Central memory CD8-positive, alpha-beta T cell (primary cell): ENCODE measurements around the gene RPL7A.
A peak's percentile ranks its signal among the peaks of the same experiment; 100 is the strongest.

ENCODE experiments used
- ATAC-seq: fragments of 150-1000 bp; cut with Tn5 transposase; replicated peaks from 2 replicates; pipeline ENCODE4 v1.10.0; 2022; ENCODE audit warnings: mild to moderate bottlenecking, moderate FRiP score, moderate number of reproducible peaks; ENCODE audit not compliant: poor library complexity, severe bottlenecking; ENCODE audit errors: extremely low read depth
- DNase-seq, 2 donors: peaks; one replicate each; pipeline ENCODE4 v3.0.0; 2021; ENCODE audit warnings: low spot score in 2 of 2
- H3K27ac Mint-ChIP-seq: one replicate; pipeline ENCODE4 v1.8.0; 2022; ENCODE audit warnings: low read depth, mild to moderate bottlenecking, moderate library complexity, mixed read lengths
- H3K27me3 Mint-ChIP-seq: one replicate; pipeline ENCODE4 v1.8.0; 2022; ENCODE audit warnings: mixed read lengths
- H3K36me3 Mint-ChIP-seq: one replicate; pipeline ENCODE4 v1.8.0; 2022; ENCODE audit warnings: mild to moderate bottlenecking, moderate library complexity, mixed read lengths; ENCODE audit not compliant: insufficient read depth
- H3K4me1 Mint-ChIP-seq: one replicate; pipeline ENCODE4 v1.8.0; 2022; ENCODE audit warnings: mixed read lengths
- H3K4me3 Mint-ChIP-seq: one replicate; pipeline ENCODE4 v1.8.0; 2022; ENCODE audit warnings: mild to moderate bottlenecking, moderate library complexity, mixed read lengths
- H3K9me3 Mint-ChIP-seq: one replicate; pipeline ENCODE4 v1.8.0; 2022; ENCODE audit warnings: mixed read lengths

RPL7A gene

DNA sequence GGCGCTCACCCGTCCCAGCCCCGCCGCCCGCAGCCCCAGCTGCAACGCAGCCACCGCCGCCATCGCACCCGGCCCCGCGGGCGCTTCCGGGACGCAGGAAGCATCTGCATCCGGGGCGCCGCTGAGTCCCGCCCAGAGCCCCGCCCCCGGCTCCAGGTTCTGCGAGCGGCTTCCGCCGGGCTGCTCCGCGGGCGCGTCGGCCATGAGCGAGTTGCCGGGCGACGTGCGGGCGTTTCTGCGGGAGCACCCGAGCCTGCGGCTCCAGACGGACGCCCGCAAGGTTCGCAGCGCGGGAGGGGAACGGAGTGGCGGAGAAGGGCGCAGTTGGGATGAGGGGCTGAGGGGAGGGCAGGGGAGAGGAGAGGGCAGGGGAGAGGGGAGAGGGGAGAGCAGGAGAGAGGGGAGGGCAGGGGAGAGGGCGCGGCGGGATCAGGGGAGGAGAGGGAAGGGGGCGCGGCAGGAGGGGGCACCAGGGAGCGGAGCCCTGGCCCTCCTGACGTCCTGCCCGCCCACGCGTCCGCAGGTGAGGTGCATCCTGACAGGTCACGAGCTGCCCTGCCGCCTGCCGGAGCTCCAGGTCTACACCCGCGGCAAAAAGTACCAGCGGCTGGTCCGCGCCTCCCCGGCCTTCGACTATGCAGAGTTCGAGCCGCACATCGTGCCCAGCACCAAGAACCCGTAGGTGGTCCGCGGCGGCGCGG lies 8.5 kb downstream of the RPL7A start, which contains the start of the genes SURF1 and SURF2:
Gene SURF1, minus strand, starts transcription at position 97 of the 701 bp plus-strand sequence. Its CDS starts 34 bp downstream, at position 63.
Gene SURF2, plus strand, starts transcription at position 160 of the 701 bp plus-strand sequence. Its CDS starts 43 bp downstream, at position 203.
- Mint-ChIP-seq H3K27me3 (no peaks in the 10 kb centered on the region), H3K4me3 (peak within 1 kb of the TSS; percentile 83), H3K4me1 (peaks cover 40% of the 10 kb centered on the region), H3K36me3 (peaks cover 37% of the 10 kb centered on the region), H3K9me3 (no peaks in the 10 kb centered on the region), H3K27ac (peak within 1 kb of the TSS; percentile 79)
- DNase-seq: peak; percentile 72 to 78
- peak; percentile 96 for ATAC-seq

DNA sequence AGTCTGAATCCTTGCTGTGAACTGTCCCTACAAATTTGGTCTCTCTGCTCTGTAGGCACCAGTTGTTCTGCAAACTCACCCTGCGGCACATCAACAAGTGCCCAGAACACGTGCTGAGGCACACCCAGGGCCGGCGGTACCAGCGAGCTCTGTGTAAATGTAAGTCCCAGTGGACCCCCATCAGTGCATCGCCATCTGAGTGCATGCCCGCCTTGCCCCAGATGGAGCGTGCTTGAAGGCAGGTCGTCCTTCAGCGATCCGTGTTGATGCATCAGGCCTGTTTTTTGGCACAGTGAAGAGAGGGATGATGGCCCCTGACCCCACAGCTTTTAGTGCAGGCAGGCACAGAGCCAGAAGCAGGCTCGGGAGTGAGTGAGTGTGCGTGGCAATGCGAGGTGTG lies 9.6 kb downstream of the RPL7A start:
- H3K36me3 Mint-ChIP-seq: peaks cover 37% of the 10 kb centered on the region
- peak overlapping the region; percentile 83 for H3K4me3 Mint-ChIP-seq
- no peaks in the 10 kb centered on the region for H3K27me3 Mint-ChIP-seq
- no peak for DNase-seq
- H3K4me1 Mint-ChIP-seq: peaks cover 46% of the 10 kb centered on the region
- ATAC-seq: no peak
- H3K27ac Mint-ChIP-seq: peak overlapping the region; percentile 87
- H3K9me3 Mint-ChIP-seq: no peaks in the 10 kb centered on the region

DNA sequence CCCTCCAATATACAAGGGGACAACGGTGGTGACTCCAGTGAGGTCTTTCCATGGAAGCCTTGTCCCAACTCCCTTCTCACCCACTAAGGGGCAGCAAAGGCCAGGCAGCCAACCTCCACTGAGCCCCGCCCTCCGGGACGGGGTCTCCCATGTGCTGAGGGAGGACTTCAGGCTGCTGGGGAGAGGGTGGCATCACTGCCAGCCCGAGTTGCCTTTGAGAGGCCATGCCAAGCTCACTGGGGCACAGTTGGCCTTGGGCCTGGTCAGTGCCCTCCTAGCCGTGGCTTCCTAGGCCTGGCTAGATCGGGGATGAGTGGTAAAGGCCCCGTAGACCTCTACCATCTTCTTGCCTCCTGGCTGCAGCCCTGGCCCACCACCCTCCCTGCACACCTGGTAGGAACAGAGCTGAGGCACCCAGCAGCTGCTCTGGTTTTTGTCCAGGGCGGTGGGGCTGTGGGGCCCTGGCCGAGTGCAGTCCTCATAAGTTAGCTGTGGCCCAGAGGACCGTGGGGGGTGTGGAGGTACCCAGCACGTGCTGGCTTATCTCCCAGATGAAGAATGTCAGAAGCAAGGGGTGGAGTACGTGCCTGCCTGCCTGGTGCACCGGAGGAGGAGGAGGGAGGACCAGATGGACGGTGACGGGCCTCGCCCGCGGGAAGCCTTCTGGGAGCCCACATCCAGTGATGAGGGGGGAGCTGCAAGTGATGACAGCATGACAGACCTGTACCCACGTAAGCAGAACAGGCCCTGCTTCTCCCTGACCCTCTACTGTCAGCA lies 11.6 kb downstream of the RPL7A start:
- Mint-ChIP-seq H3K9me3 (no peaks in the 10 kb centered on the region), H3K36me3 (peaks cover 47% of the 10 kb centered on the region), H3K4me3 (no peak overlapping the region), H3K27me3 (no peaks in the 10 kb centered on the region), H3K27ac (peak overlapping the region; percentile 87), H3K4me1 (peaks cover 51% of the 10 kb centered on the region)
- DNase-seq: no peak
- no peak for ATAC-seq

DNA sequence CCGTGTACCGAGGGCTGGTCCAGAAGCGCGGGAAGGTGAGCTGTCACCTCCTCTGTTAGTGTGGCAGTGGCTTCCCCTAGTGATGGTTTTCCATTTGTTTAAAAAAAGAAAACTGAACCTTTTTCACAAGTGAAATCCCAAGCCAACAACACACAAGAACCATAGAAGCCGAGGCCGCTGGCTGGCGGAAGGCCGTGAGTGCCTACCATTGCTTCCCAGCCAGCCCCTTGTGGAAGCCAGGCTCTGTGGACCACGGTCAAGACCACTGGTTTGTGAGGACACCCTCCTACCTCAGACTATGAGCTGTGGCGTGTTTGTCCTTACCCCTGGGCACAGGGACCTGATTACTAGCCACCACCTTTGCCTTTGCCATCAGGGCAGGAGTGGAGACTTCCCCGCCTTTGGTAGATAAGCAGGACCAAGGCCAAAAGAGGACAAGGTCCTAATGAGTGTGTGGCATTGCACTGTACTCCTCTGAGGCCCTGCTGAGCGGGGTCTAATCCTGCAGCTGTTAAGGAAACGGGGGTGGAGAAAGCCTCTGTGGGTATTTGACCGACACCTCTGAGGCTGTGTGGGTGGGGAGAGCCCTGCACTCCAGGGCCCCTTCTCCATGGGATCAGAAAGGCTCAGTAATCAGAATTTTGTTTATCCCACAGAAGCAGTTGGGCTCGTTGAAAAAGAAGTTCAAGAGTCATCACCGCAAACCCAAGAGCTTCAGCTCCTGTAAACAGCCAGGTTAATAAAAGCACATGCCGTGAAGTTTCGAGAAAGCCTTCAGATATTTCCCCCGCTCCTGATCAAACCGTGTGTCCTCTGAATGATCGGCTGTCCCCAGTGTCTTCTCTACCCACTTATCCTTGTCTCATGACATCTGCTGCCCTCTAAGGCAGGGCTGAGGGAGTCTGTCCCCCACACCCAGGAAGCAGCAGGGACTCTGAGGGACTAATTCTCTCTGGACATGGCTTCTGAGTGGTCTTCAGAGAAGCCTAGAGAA lies 12.7 kb downstream of the RPL7A start:
- Mint-ChIP-seq H3K9me3 (no peaks in the 10 kb centered on the region), H3K4me3 (peak overlapping the region; percentile 16), H3K36me3 (peaks cover 57% of the 10 kb centered on the region), H3K4me1 (peaks cover 52% of the 10 kb centered on the region), H3K27ac (peak overlapping the region; percentile 44), H3K27me3 (no peaks in the 10 kb centered on the region)
- no peak for DNase-seq
- no peak for ATAC-seq

DNA sequence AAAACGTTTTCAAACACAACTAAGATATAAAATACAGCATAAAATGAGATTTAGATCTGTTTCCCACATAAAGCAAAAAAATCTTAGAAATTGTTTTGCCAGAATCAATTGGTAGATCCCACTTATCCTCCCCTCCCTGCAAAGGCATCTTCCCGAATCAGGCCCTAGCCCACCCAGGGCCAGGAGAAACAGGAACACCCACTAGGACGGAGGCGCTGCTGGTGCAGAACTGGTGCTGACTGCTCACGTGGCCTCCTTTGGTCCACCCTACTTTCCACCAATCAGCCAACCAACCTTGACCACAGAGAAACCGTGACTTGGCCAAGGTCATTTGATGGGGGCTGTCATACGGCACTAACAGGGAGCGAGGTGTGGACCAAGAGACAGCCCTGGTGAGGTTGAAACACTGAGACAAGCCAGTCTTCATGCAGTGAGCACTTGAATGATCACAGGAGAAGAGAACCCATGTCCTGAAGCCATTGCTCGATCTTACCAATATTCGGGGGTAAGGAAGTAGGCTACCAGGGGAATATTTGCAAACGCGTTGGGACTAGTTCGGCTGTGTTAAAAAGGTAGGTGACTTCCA lies 13.6 kb downstream of the RPL7A start:
- peak overlapping the region; percentile 44 for H3K27ac Mint-ChIP-seq
- no peaks in the 10 kb centered on the region for H3K9me3 Mint-ChIP-seq
- H3K4me1 Mint-ChIP-seq: peaks cover 61% of the 10 kb centered on the region
- ATAC-seq (no peak), DNase-seq (no peak)
- H3K36me3 Mint-ChIP-seq: peaks cover 63% of the 10 kb centered on the region
- H3K4me3 Mint-ChIP-seq: no peak overlapping the region
- H3K27me3 Mint-ChIP-seq: no peaks in the 10 kb centered on the region

DNA sequence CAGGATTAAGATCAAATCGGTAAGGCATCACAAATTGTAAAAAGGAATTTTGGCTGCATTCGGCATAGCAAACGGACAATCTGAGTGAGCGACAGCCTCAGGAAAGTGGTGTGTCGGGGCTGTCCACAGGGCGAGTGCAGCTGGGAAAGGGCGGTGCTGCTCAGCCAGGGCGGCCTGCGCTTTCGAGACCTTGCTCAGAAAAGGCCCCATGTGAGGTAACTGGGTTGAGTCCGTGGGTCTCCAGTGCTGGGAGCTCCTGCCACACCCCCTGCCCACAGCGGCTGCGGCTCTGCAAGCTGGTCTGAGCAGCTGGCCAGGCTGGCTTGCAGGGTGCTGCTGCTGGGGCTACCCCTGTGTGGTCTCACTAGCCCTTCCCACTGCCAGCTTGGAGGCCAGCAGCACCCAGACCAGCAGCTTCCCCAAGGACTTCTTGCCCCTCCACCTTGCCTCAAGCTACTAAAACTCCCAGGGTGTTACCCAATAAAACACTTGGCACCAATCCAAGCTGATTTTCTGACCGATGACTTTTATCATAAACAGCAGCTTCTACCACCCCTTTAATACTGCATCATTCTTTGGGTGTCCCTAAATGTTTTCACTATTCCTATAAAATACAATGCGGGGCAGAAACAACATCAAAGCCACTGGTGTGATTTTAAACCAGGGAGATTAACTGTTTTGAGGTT lies 14.5 kb downstream of the RPL7A start:
- H3K27me3 Mint-ChIP-seq: no peaks in the 10 kb centered on the region
- H3K9me3 Mint-ChIP-seq: no peaks in the 10 kb centered on the region
- H3K4me3 Mint-ChIP-seq: no peak overlapping the region
- ATAC-seq (no peak), DNase-seq (no peak)
- H3K36me3 Mint-ChIP-seq: peaks cover 64% of the 10 kb centered on the region
- H3K4me1 Mint-ChIP-seq: peaks cover 62% of the 10 kb centered on the region
- peak overlapping the region; percentile 44 for H3K27ac Mint-ChIP-seq

DNA sequence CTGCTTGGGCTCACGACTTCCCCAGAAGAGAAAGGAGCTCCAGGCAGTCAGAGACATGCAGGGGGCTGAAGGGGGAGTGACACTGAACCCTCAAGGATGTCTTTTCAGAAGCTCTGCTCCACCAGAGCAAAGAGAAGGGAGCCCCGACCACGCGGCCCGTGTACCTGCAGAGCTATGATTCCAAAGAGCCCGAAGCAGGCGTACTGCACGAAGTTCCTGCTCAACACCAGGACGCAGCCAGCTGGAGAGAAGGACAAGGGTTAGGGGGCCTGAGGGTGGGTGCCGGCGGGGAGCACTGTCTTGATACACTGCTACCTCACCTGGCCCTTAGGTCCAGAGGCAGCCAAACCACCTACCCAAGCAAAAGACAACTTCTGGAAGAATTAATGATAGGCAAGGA lies 18.4 kb downstream of the RPL7A start:
- H3K4me3 Mint-ChIP-seq: no peak overlapping the region
- H3K4me1 Mint-ChIP-seq: peaks cover 69% of the 10 kb centered on the region
- no peak for DNase-seq
- H3K27me3 Mint-ChIP-seq: no peaks in the 10 kb centered on the region
- H3K9me3 Mint-ChIP-seq: no peaks in the 10 kb centered on the region
- peaks cover 65% of the 10 kb centered on the region for H3K36me3 Mint-ChIP-seq
- no peak overlapping the region for H3K27ac Mint-ChIP-seq
- ATAC-seq: no peak

DNA sequence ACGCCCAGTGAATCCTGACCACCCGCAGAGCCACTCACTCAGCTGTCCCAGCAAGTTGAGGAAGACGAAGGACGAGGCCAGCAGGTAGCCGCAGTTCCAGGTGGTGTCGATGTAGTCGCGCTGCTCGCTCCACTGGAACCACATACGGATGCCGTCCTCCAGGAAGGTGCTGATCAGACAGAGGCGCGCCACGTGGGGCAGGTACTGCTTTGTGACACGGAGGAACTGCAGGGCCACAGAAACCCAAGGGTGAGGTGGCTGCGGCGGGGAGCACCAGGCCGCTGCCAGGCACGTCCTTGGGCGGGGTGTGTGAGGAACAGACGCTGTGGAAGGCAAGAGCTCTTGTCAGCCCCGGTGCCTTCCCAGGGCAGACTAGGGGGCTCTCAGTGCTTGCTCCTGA lies 19.2 kb downstream of the RPL7A start:
- Mint-ChIP-seq H3K27ac (no peak overlapping the region), H3K4me1 (peaks cover 71% of the 10 kb centered on the region), H3K4me3 (peak overlapping the region; percentile 20), H3K27me3 (no peaks in the 10 kb centered on the region), H3K9me3 (no peaks in the 10 kb centered on the region), H3K36me3 (peaks cover 60% of the 10 kb centered on the region)
- ATAC-seq: no peak
- DNase-seq: no peak

DNA sequence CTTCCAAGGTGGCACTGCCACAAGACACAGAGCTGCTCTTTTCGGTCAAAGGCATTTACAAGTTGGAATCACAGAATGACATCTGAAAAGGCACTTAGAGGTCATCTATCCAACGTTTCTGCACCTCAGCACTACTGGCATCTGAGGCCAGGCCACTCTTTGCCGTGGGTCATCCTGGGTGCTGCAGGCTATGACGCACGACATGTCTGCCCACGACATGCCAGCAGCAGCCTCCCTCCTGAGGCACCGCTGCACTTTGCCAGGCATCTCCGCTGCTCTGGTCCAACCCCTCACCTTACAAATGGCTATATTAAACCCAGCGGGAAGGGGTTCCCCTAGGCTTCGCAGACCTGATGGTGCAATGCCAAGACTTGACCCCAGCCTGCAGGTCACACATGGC lies 19.8 kb downstream of the RPL7A start:
- Mint-ChIP-seq H3K9me3 (no peaks in the 10 kb centered on the region), H3K4me1 (peaks cover 76% of the 10 kb centered on the region), H3K27ac (no peak overlapping the region), H3K36me3 (peaks cover 60% of the 10 kb centered on the region), H3K27me3 (no peaks in the 10 kb centered on the region), H3K4me3 (no peak overlapping the region)
- ATAC-seq (no peak), DNase-seq (no peak)

DNA sequence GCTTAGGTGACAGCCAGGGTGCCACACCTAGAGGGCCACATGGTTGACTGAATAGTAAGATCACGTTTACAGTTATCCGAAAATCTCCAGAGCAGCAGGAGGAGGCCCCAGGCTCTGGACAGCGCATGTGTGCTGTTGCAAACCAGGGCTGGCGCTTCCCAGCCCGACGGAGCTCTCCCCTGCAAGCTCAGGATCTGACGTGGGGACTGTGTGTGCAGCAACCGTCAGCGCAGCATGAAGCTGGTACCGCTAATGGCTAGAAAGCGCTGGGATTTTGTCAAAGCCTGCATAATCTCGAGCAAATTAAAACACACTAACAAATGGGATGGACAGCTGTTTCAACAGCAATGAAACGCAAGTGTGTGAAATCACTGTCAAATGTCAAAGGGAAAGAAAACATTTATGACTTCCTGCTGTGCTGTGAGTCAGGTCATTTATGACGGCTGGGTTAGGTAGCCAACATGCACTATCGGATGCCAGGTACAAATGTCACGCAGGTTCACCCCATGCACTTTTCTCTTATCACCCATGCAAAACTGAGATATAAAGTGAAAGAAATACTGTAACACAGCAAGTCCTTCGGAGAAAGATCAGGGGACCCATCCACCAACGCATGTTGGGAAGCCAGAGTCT lies 20.3 kb downstream of the RPL7A start:
- H3K4me1 Mint-ChIP-seq: peaks cover 76% of the 10 kb centered on the region
- no peak for ATAC-seq
- H3K27ac Mint-ChIP-seq: peak overlapping the region; percentile 96

DNA sequence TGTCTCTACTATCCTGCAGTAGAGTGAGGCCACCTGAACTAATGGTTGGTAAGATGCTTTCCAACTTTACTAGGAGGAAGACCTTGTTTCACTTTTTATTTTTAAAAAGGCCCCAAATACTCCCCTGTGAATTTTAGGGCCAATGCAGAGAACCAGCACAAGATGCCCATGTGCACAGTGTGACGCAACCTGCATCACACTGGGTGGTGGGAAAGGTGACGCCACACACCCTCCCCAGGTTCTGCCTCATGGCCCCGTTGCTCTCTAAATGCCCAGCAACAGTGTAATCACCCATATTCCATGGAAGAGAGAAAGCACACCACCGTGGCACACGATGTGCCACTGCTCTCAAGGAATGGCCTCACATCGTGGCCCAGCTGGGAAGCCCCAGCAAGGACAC lies 21.4 kb downstream of the RPL7A start:
- peak overlapping the region; percentile 74 for H3K4me3 Mint-ChIP-seq
- peaks cover 72% of the 10 kb centered on the region for H3K4me1 Mint-ChIP-seq
- H3K9me3 Mint-ChIP-seq: no peaks in the 10 kb centered on the region
- H3K27ac Mint-ChIP-seq: peak overlapping the region; percentile 96
- ATAC-seq (no peak), DNase-seq (no peak)
- H3K36me3 Mint-ChIP-seq: peaks cover 53% of the 10 kb centered on the region
- H3K27me3 Mint-ChIP-seq: no peaks in the 10 kb centered on the region

More for the DNA sequence above, 20.3 kb downstream of the RPL7A start:
- DNase-seq: no peak
- peak overlapping the region; percentile 71 for H3K4me3 Mint-ChIP-seq
- H3K9me3 Mint-ChIP-seq: no peaks in the 10 kb centered on the region
- no peaks in the 10 kb centered on the region for H3K27me3 Mint-ChIP-seq
- H3K36me3 Mint-ChIP-seq: peaks cover 57% of the 10 kb centered on the region
